ENCODE results near the gene SULT1C2. TPM values are rescaled to one million over a fixed set of nuclear protein-coding genes. Genes with fewer than 3 reads are reported as not detected.
"Not testable (repeated sequence)": the region's sequence is repeated elsewhere in the genome, so short reads cannot be mapped to it uniquely, and the experiment has no call there.

The SULT1C2 gene
- total RNA-seq, 1 donor from 2014 or later, result 0.23 TPM

- Mint-ChIP-seq H3K4me3 (ENCODE audit: unreplicated experiment) (no peak overlapping the region), H3K27me3 (ENCODE audit: low read depth, unreplicated experiment) (no peaks in the 10 kb centered on the region), H3K4me1 (ENCODE audit: low read depth, unreplicated experiment) (peaks cover 5% of the 10 kb centered on the region), H3K36me3 (ENCODE audit: low read depth, unreplicated experiment) (no peaks in the 10 kb centered on the region), H3K27ac (ENCODE audit: unreplicated experiment) (no peak overlapping the region), H3K9me3 (ENCODE audit: unreplicated experiment) (no peaks in the 10 kb centered on the region)
- Histone ChIP-seq H3K4me3 (ENCODE audit: insufficient read depth, low read depth, low read length) (no peak overlapping the region), H3K79me2 (ENCODE audit: insufficient read depth, low read length) (no peaks in the 10 kb centered on the region), H3K27ac (ENCODE audit: low read depth, low read length) (no peak overlapping the region), H4K20me1 (ENCODE audit: insufficient read depth, low read length) (no peaks in the 10 kb centered on the region), H2AFZ (ENCODE audit: low read depth, low read length) (no peak overlapping the region), H3K27me3 (ENCODE audit: insufficient read depth, low read length) (no peaks in the 10 kb centered on the region), H3K36me3 (ENCODE audit: insufficient read depth, low read length) (no peaks in the 10 kb centered on the region), H3K9me3 (ENCODE audit: insufficient read depth, low read depth, low read length) (no peaks in the 10 kb centered on the region), H3K9ac (ENCODE audit: low read length) (no peak overlapping the region), H3K4me2 (ENCODE audit: low read length) (no peak overlapping the region), H3K4me1 (ENCODE audit: insufficient read depth, low read length) (no peaks in the 10 kb centered on the region)
- no peak for DNase-seq (ENCODE audit: low read depth)
- no peak for TF ChIP-seq CTCF (IDR thresholded peaks at IDR 0.05; ENCODE audit: insufficient read depth, low read depth, low read length)
- no peak for TF ChIP-seq EZH2 (IDR thresholded peaks at IDR 0.05; ENCODE audit: insufficient read depth, low read length)
- FAIRE-seq, result no peak
These were observed 67.4 kb downstream of the SULT1C2 start for GRCh38 chr2:108355906-108356734.

- not testable (repeated sequence) for H3K4me2 ChIP-seq (ENCODE audit: low read length); H3K27me3 ChIP-seq (ENCODE audit: insufficient read depth, low read length); FAIRE-seq; H3K9me3 ChIP-seq (ENCODE audit: insufficient read depth, low read depth, low read length); DNase-seq (ENCODE audit: low read depth); H3K4me3 ChIP-seq (ENCODE audit: insufficient read depth, low read depth, low read length); H3K9me3 Mint-ChIP-seq (ENCODE audit: unreplicated experiment); H3K27ac Mint-ChIP-seq (ENCODE audit: unreplicated experiment); H3K4me3 Mint-ChIP-seq (ENCODE audit: unreplicated experiment); H3K4me1 ChIP-seq (ENCODE audit: insufficient read depth, low read length); H4K20me1 ChIP-seq (ENCODE audit: insufficient read depth, low read length); H3K79me2 ChIP-seq (ENCODE audit: insufficient read depth, low read length); H2AFZ ChIP-seq (ENCODE audit: low read depth, low read length); H3K9ac ChIP-seq (ENCODE audit: low read length); H3K27me3 Mint-ChIP-seq (ENCODE audit: low read depth, unreplicated experiment); H3K36me3 Mint-ChIP-seq (ENCODE audit: low read depth, unreplicated experiment); H3K4me1 Mint-ChIP-seq (ENCODE audit: low read depth, unreplicated experiment); H3K27ac ChIP-seq (ENCODE audit: low read depth, low read length); H3K36me3 ChIP-seq (ENCODE audit: insufficient read depth, low read length)
These were observed 70.6 kb downstream of the SULT1C2 start for GRCh38 chr2:108359336-108359735.

Other genes starting within 250 kb of the SULT1C2 start
- gene SULT1C3, start 48.9 kb upstream of the SULT1C2 start, total RNA-seq, result not detected in 2 replicates
- 1.1 and 1.8 TPM in 2 replicates for gene SULT1C4, start 89.1 kb downstream of the SULT1C2 start, total RNA-seq
- 49.3 and 53.9 TPM in 2 replicates for gene GCC2, start 160.3 kb downstream of the SULT1C2 start, total RNA-seq
- gene LIMS1, start 245.6 kb downstream of the SULT1C2 start, total RNA-seq, result 202 and 205 TPM in 2 replicates

Data from astrocyte (in vitro differentiated cells and primary cell).